Erythroblast (primary cell): ENCODE results near the gene GCC1.

Experiments used
- DNase-seq, 2 experiments: peaks; one replicate each; lab custom pipeline; 2025; lab: John Stamatoyannopoulos, UW
- GATA1 ChIP-seq: IDR thresholded peaks from 2 replicates; pipeline ENCODE4 v1.6.1; 2011; ENCODE audit warnings: low read depth, mild to moderate bottlenecking, control low read depth, low read length, moderate library complexity
- POLR2A ChIP-seq: IDR thresholded peaks from 2 replicates; pipeline ENCODE4 v1.6.1; 2011; ENCODE audit warnings: mild to moderate bottlenecking, low read length

Gene GCC1

GRCh38 chr7:127600885-127601284 is 15.5 kb upstream of the GCC1 start:
- DNase-seq: no peak
- TF ChIP-seq POLR2A (no peak), GATA1 (no peak)

- DNase-seq: peak; percentile 40 to 52
These were observed 12.9 kb upstream of the GCC1 start for GRCh38 chr7:127598318-127598717.

GRCh38 chr7:127595737-127596136 is 10.3 kb upstream of the GCC1 start:
- TF ChIP-seq GATA1 (no peak), POLR2A (no peak)
- no peak for DNase-seq

More at GRCh38 chr7:127598318-127598717, 12.9 kb upstream of the GCC1 start:
- TF ChIP-seq POLR2A: no peak
- no peak for TF ChIP-seq GATA1

- DNase-seq: no peak
- no peak for TF ChIP-seq GATA1
- TF ChIP-seq POLR2A: no peak
These were observed 9.1 kb upstream of the GCC1 start for GRCh38 chr7:127594490-127594889.

GRCh38 chr7:127592550-127592949 is 7.2 kb upstream of the GCC1 start:
- no peak for TF ChIP-seq GATA1
- no peak for TF ChIP-seq POLR2A
- no peak for DNase-seq

GRCh38 chr7:127591591-127591990 is 6.2 kb upstream of the GCC1 start:
- no peak for DNase-seq
- TF ChIP-seq POLR2A (no peak), GATA1 (no peak)

GRCh38 chr7:127591189-127591588 is 5.8 kb upstream of the GCC1 start:
- no peak for TF ChIP-seq GATA1
- no peak for TF ChIP-seq POLR2A
- DNase-seq: no peak

- DNase-seq: no peak
- no peak for TF ChIP-seq POLR2A
- no peak for TF ChIP-seq GATA1
These were observed 4.5 kb upstream of the GCC1 start for GRCh38 chr7:127589896-127590295.

- TF ChIP-seq GATA1 (no peak), POLR2A (no peak)
- peak; percentile 60 to 74 for DNase-seq
These were observed 3.5 kb upstream of the GCC1 start for GRCh38 chr7:127588697-127589482.

- TF ChIP-seq GATA1: no peak
- TF ChIP-seq POLR2A: peak; percentile 64
- DNase-seq: peak; percentile 88 to 94
These were observed 2.8 kb upstream of the GCC1 start, which contains the start of gene ARF5 for GRCh38 chr7:127588019-127588696. ARF5 (plus strand) TSS chr7:127588411; CDS start chr7:127588499, 88 bp downstream.

- TF ChIP-seq GATA1 (no peak), POLR2A (no peak)
- no peak for DNase-seq
These were observed 2.2 kb upstream of the GCC1 start for GRCh38 chr7:127587663-127588018.

GRCh38 chr7:127586346-127586745 is 950 bp upstream of the GCC1 start:
- TF ChIP-seq GATA1 (no peak), POLR2A (no peak)
- no peak for DNase-seq

GRCh38 chr7:127584648-127585043 is 750 bp downstream of the GCC1 start:
- TF ChIP-seq GATA1: no peak
- TF ChIP-seq POLR2A: no peak

GRCh38 chr7:127582361-127582760 is 3.0 kb downstream of the GCC1 start:
- TF ChIP-seq GATA1 (no peak), POLR2A (no peak)
- no peak for DNase-seq

More at GRCh38 chr7:127584648-127585043, 750 bp downstream of the GCC1 start:
- no peak for DNase-seq

GRCh38 chr7:127581716-127582115 is 3.7 kb downstream of the GCC1 start:
- DNase-seq: no peak
- TF ChIP-seq GATA1 (no peak), POLR2A (no peak)
